Calu3 (cell line): ENCODE results near the gene ATP6V1C2. TPM values are rescaled to one million over a fixed set of nuclear protein-coding genes. Genes with fewer than 3 reads are reported as not detected.

ENCODE experiments used
- BruUV-seq: library from RNA; stranded (reverse); fragments of 400-500 nt; replicated peaks from 2 replicates; lab custom pipeline; 2021; lab: Mats Ljungman, UMichigan
- CTCF ChIA-PET: fragments of 300-600 bp; sonication (Branson Sonifier 250); formaldehyde crosslinking; loops from one replicate; lab custom pipeline; 2022; ENCODE audit warnings: antibody characterized with exemption; lab: Charles Lee
- DNase-seq: peaks from one replicate; pipeline ENCODE4 v3.0.0; 2022
- H3K27ac Mint-ChIP-seq: one replicate; pipeline ENCODE4 v1.8.0; 2022; ENCODE audit warnings: mixed read lengths; ENCODE audit not compliant: unreplicated experiment
- H3K27me3 Mint-ChIP-seq: one replicate; pipeline ENCODE4 v1.8.0; 2022; ENCODE audit warnings: mixed read lengths; ENCODE audit not compliant: unreplicated experiment
- H3K36me3 Mint-ChIP-seq: one replicate; pipeline ENCODE4 v1.8.0; 2022; ENCODE audit warnings: mild to moderate bottlenecking, moderate library complexity, mixed read lengths; ENCODE audit not compliant: insufficient read depth, unreplicated experiment
- H3K4me1 Mint-ChIP-seq: one replicate; pipeline ENCODE4 v1.8.0; 2022; ENCODE audit warnings: mild to moderate bottlenecking, low read depth, mixed read lengths; ENCODE audit not compliant: unreplicated experiment
- H3K4me3 Mint-ChIP-seq: one replicate; pipeline ENCODE4 v1.8.0; 2022; ENCODE audit warnings: mild to moderate bottlenecking, low read depth, moderate library complexity, mixed read lengths; ENCODE audit not compliant: unreplicated experiment
- H3K9me3 Mint-ChIP-seq: one replicate; pipeline ENCODE4 v1.8.0; 2022; ENCODE audit warnings: low read depth, mixed read lengths; ENCODE audit not compliant: unreplicated experiment
- CTCF ChIP-seq: fragments of 200-600 bp; IDR thresholded peaks from one replicate; pipeline ENCODE4 v1.8.0; 2022; ENCODE audit warnings: antibody characterized with exemption; ENCODE audit not compliant: unreplicated experiment
- intact Hi-C: fragments of 100-400 bp; cut with micrococcal nuclease; formaldehyde crosslinking; loops from one replicate; pipeline ENCODE4 v1.10.0; 2022; ENCODE audit not compliant: unreplicated experiment
- total RNA-seq: library from RNA; stranded (reverse); gene quantifications from 2 replicates; pipeline ENCODE4 v1.2.3, GENCODE V29; 2022

The ATP6V1C2 gene
- total RNA-seq, 1 experiment from 2014 or later, result 0.28 TPM

- H3K9me3 Mint-ChIP-seq, result no peaks in the 10 kb centered on the region
- CTCF ChIA-PET, result no interaction called here
- H3K36me3 Mint-ChIP-seq, result peaks cover 19% of the 10 kb centered on the region
- no peaks in the 10 kb centered on the region for H3K4me1 Mint-ChIP-seq
- no peak overlapping the region for H3K4me3 Mint-ChIP-seq
- no TSS peak for BruUV-seq
- no peak for TF ChIP-seq CTCF
- H3K27ac Mint-ChIP-seq, result no peak overlapping the region
- DNase-seq, result no peak
- H3K27me3 Mint-ChIP-seq, result peaks cover 12% of the 10 kb centered on the region
- intact Hi-C loops, result no loop called here
Measured at GRCh38 chr2:10772201-10772867, 50.9 kb downstream of the ATP6V1C2 start.

- CTCF ChIA-PET, result no interaction called here
- H3K4me1 Mint-ChIP-seq, result no peaks in the 10 kb centered on the region
- H3K4me3 Mint-ChIP-seq, result no peak overlapping the region
- intact Hi-C loops, result no loop called here
- no peaks in the 10 kb centered on the region for H3K9me3 Mint-ChIP-seq
- BruUV-seq, result no TSS peak
- peaks cover 12% of the 10 kb centered on the region for H3K27me3 Mint-ChIP-seq
- H3K36me3 Mint-ChIP-seq, result peaks cover 24% of the 10 kb centered on the region
- TF ChIP-seq CTCF, result no peak
- DNase-seq, result no peak
- no peak overlapping the region for H3K27ac Mint-ChIP-seq
Measured at GRCh38 chr2:10772868-10773215, 51.4 kb downstream of the ATP6V1C2 start.

- peaks cover 30% of the 10 kb centered on the region for H3K36me3 Mint-ChIP-seq
- TF ChIP-seq CTCF, result no peak
- no peaks in the 10 kb centered on the region for H3K9me3 Mint-ChIP-seq
- H3K27me3 Mint-ChIP-seq, result peaks cover 8% of the 10 kb centered on the region
- no peak for DNase-seq
- BruUV-seq, result no TSS peak
- H3K4me1 Mint-ChIP-seq, result no peaks in the 10 kb centered on the region
- CTCF ChIA-PET, result interaction anchor here (0.5 to 0.6 kb wide), 2 partner anchors 26 to 93 kb away, joined by 3 to 6 read pairs; no protein-coding TSS in a partner anchor
- no peak overlapping the region for H3K27ac Mint-ChIP-seq
- H3K4me3 Mint-ChIP-seq, result no peak overlapping the region
- intact Hi-C loops, result no loop called here
Measured at GRCh38 chr2:10773821-10774341, 52.5 kb downstream of the ATP6V1C2 start.

GRCh38 chr2:10774394-10774793 lies 53.0 kb downstream of the ATP6V1C2 start:
- no peak for TF ChIP-seq CTCF
- intact Hi-C loops, result no loop called here
- H3K36me3 Mint-ChIP-seq, result peaks cover 34% of the 10 kb centered on the region

More at GRCh38 chr2:10774394-10774793, 53.0 kb downstream of the ATP6V1C2 start:
- H3K4me3 Mint-ChIP-seq, result no peak overlapping the region
- TSS peak; percentile 5 for BruUV-seq
- H3K27me3 Mint-ChIP-seq, result peaks cover 3% of the 10 kb centered on the region
- no peak for DNase-seq
- H3K4me1 Mint-ChIP-seq, result no peaks in the 10 kb centered on the region
- CTCF ChIA-PET, result interaction anchor here (0.5 to 0.6 kb wide), 2 partner anchors 26 to 93 kb away, joined by 3 to 6 read pairs; no protein-coding TSS in a partner anchor
- no peak overlapping the region for H3K27ac Mint-ChIP-seq
- H3K9me3 Mint-ChIP-seq, result no peaks in the 10 kb centered on the region
